ENCODE measurements around the gene AQP7.
"Not testable (repeated sequence)": the region's sequence is repeated elsewhere in the genome, so short reads cannot be mapped to it uniquely, and the experiment has no call there.

The AQP7 gene

GRCh38 chr9:33395159-33395879 is 7.0 kb downstream of the AQP7 start:
- not testable (repeated sequence) for H3K27me3 Mint-ChIP-seq (ENCODE audit: low read depth); H3K4me3 Mint-ChIP-seq; H3K36me3 Mint-ChIP-seq (ENCODE audit: low read depth); H3K27ac Mint-ChIP-seq; H3K9me3 Mint-ChIP-seq; H3K4me1 Mint-ChIP-seq (ENCODE audit: low read depth); DNase-seq (ENCODE audit: low spot score)

GRCh38 chr9:33393986-33394385 is 8.4 kb downstream of the AQP7 start:
- H3K36me3 Mint-ChIP-seq (ENCODE audit: low read depth); H3K9me3 Mint-ChIP-seq; H3K4me1 Mint-ChIP-seq (ENCODE audit: low read depth); H3K4me3 Mint-ChIP-seq; H3K27ac Mint-ChIP-seq; H3K27me3 Mint-ChIP-seq (ENCODE audit: low read depth); DNase-seq (ENCODE audit: low spot score): not testable (repeated sequence)

- Mint-ChIP-seq H3K4me1 (ENCODE audit: low read depth) (no peaks in the 10 kb centered on the region), H3K4me3 (no peak overlapping the region), H3K27ac (no peak overlapping the region), H3K36me3 (ENCODE audit: low read depth) (no peaks in the 10 kb centered on the region), H3K27me3 (ENCODE audit: low read depth) (no peaks in the 10 kb centered on the region), H3K9me3 (no peaks in the 10 kb centered on the region)
- no peak for DNase-seq (ENCODE audit: low spot score)
These were observed 8.8 kb downstream of the AQP7 start for GRCh38 chr9:33393581-33393980.

- H3K27ac Mint-ChIP-seq, result not testable (repeated sequence)
These were observed 9.8 kb downstream of the AQP7 start for GRCh38 chr9:33392591-33393021.

GRCh38 chr9:33391111-33391771 is 11.1 kb downstream of the AQP7 start:
- not testable (repeated sequence) for H3K4me1 Mint-ChIP-seq (ENCODE audit: low read depth); DNase-seq (ENCODE audit: low spot score); H3K27ac Mint-ChIP-seq

More at GRCh38 chr9:33392591-33393021, 9.8 kb downstream of the AQP7 start:
- H3K36me3 Mint-ChIP-seq (ENCODE audit: low read depth); H3K4me1 Mint-ChIP-seq (ENCODE audit: low read depth); H3K4me3 Mint-ChIP-seq; H3K27me3 Mint-ChIP-seq (ENCODE audit: low read depth); H3K9me3 Mint-ChIP-seq; DNase-seq (ENCODE audit: low spot score): not testable (repeated sequence)

GRCh38 chr9:33388110-33388994 is 14.0 kb downstream of the AQP7 start:
- no peak overlapping the region for H3K27ac Mint-ChIP-seq
- no peaks in the 10 kb centered on the region for H3K4me1 Mint-ChIP-seq (ENCODE audit: low read depth)
- H3K27me3 Mint-ChIP-seq (ENCODE audit: low read depth), result peaks cover 2% of the 10 kb centered on the region
- no peaks in the 10 kb centered on the region for H3K9me3 Mint-ChIP-seq
- no peak for DNase-seq (ENCODE audit: low spot score)
- no peaks in the 10 kb centered on the region for H3K36me3 Mint-ChIP-seq (ENCODE audit: low read depth)
- no peak overlapping the region for H3K4me3 Mint-ChIP-seq

More at GRCh38 chr9:33391111-33391771, 11.1 kb downstream of the AQP7 start:
- H3K27me3 Mint-ChIP-seq (ENCODE audit: low read depth); H3K36me3 Mint-ChIP-seq (ENCODE audit: low read depth); H3K4me3 Mint-ChIP-seq; H3K9me3 Mint-ChIP-seq: not testable (repeated sequence)

GRCh38 chr9:33386998-33387397 is 15.4 kb downstream of the AQP7 start:
- not testable (repeated sequence) for H3K27ac Mint-ChIP-seq; H3K27me3 Mint-ChIP-seq (ENCODE audit: low read depth); H3K36me3 Mint-ChIP-seq (ENCODE audit: low read depth); H3K4me3 Mint-ChIP-seq; H3K4me1 Mint-ChIP-seq (ENCODE audit: low read depth); H3K9me3 Mint-ChIP-seq; DNase-seq (ENCODE audit: low spot score)

GRCh38 chr9:33386641-33386996 is 15.7 kb downstream of the AQP7 start:
- H3K36me3 Mint-ChIP-seq (ENCODE audit: low read depth); H3K4me1 Mint-ChIP-seq (ENCODE audit: low read depth); H3K4me3 Mint-ChIP-seq; H3K9me3 Mint-ChIP-seq; DNase-seq (ENCODE audit: low spot score); H3K27me3 Mint-ChIP-seq (ENCODE audit: low read depth); H3K27ac Mint-ChIP-seq: not testable (repeated sequence)

- not testable (repeated sequence) for H3K4me3 Mint-ChIP-seq; H3K27ac Mint-ChIP-seq; H3K27me3 Mint-ChIP-seq (ENCODE audit: low read depth); H3K4me1 Mint-ChIP-seq (ENCODE audit: low read depth); DNase-seq (ENCODE audit: low spot score); H3K36me3 Mint-ChIP-seq (ENCODE audit: low read depth); H3K9me3 Mint-ChIP-seq
These were observed 16.3 kb downstream of the AQP7 start for GRCh38 chr9:33385979-33386640.

- H3K36me3 Mint-ChIP-seq (ENCODE audit: low read depth); DNase-seq (ENCODE audit: low spot score); H3K4me3 Mint-ChIP-seq; H3K9me3 Mint-ChIP-seq; H3K27me3 Mint-ChIP-seq (ENCODE audit: low read depth); H3K27ac Mint-ChIP-seq; H3K4me1 Mint-ChIP-seq (ENCODE audit: low read depth): not testable (repeated sequence)
These were observed 16.8 kb downstream of the AQP7 start for GRCh38 chr9:33385536-33385935.

- H3K4me1 Mint-ChIP-seq (ENCODE audit: low read depth); H3K27ac Mint-ChIP-seq; H3K36me3 Mint-ChIP-seq (ENCODE audit: low read depth); H3K4me3 Mint-ChIP-seq; H3K27me3 Mint-ChIP-seq (ENCODE audit: low read depth); H3K9me3 Mint-ChIP-seq; DNase-seq (ENCODE audit: low spot score): not testable (repeated sequence)
These were observed 19.0 kb downstream of the AQP7 start for GRCh38 chr9:33383396-33383795.

- not testable (repeated sequence) for DNase-seq (ENCODE audit: low spot score); H3K9me3 Mint-ChIP-seq; H3K4me1 Mint-ChIP-seq (ENCODE audit: low read depth); H3K4me3 Mint-ChIP-seq; H3K27ac Mint-ChIP-seq; H3K27me3 Mint-ChIP-seq (ENCODE audit: low read depth); H3K36me3 Mint-ChIP-seq (ENCODE audit: low read depth)
These were observed 20.0 kb downstream of the AQP7 start for GRCh38 chr9:33382397-33382796.

GRCh38 chr9:33381231-33381791 is 21.1 kb downstream of the AQP7 start:
- H3K9me3 Mint-ChIP-seq, result no peaks in the 10 kb centered on the region
- no peaks in the 10 kb centered on the region for H3K4me1 Mint-ChIP-seq (ENCODE audit: low read depth)
- no peaks in the 10 kb centered on the region for H3K27me3 Mint-ChIP-seq (ENCODE audit: low read depth)
- no peak overlapping the region for H3K4me3 Mint-ChIP-seq
- no peaks in the 10 kb centered on the region for H3K36me3 Mint-ChIP-seq (ENCODE audit: low read depth)
- no peak overlapping the region for H3K27ac Mint-ChIP-seq
- DNase-seq (ENCODE audit: low spot score), result no peak

Data from T-helper 2 cell treated with Interferon-gamma antibody and Interleukin-4, amounts not matched to agents 5 μg/mL and 100 μg/mL, for 36 hours (primary cell).